Suprapubic skin (tissue), 4 donors: ENCODE measurements around the gene ELK4. TPM values are rescaled to one million over a fixed set of nuclear protein-coding genes. Genes with fewer than 3 reads are reported as not detected.

Experiments used
- DNase-seq, 2 donors: peaks; one replicate each; pipeline ENCODE4 v3.0.0-alpha.2; 2019; ENCODE audit warnings: low spot score in 2 of 2
- H3K27ac ChIP-seq: fragments of 200-600 bp; sonication (generic); one replicate; pipeline ENCODE4 v1.5.1; 2019
- H3K27me3 ChIP-seq: fragments of 200-600 bp; sonication (generic); one replicate; pipeline ENCODE4 v1.5.1; 2019
- H3K36me3 ChIP-seq: fragments of 200-600 bp; sonication (generic); one replicate; pipeline ENCODE4 v1.5.1; 2019
- H3K4me1 ChIP-seq: fragments of 200-600 bp; sonication (generic); one replicate; pipeline ENCODE4 v1.5.1; 2019
- H3K4me3 ChIP-seq: fragments of 200-600 bp; sonication (generic); one replicate; pipeline ENCODE4 v1.5.1; 2019; ENCODE audit warnings: mild to moderate bottlenecking
- H3K9me3 ChIP-seq: fragments of 200-600 bp; sonication (generic); one replicate; pipeline ENCODE4 v1.5.1; 2019
- EP300 ChIP-seq: sonication (generic); formaldehyde crosslinking; IDR thresholded peaks from one replicate; pipeline ENCODE4 v1.6.1; 2017; ENCODE audit warnings: antibody characterized with exemption
- POLR2A ChIP-seq, 2 donors: fragments of 450-650 bp; IDR thresholded peaks; one replicate each; pipeline ENCODE4 v1.6.1; 2017; ENCODE audit warnings: antibody characterized with exemption in 2 of 2, mild to moderate bottlenecking in 2 of 2, moderate library complexity in 2 of 2
- POLR2AphosphoS5 ChIP-seq, 3 donors: sonication (generic); formaldehyde crosslinking; IDR thresholded peaks; one replicate each; pipeline ENCODE4 v1.6.1; 2017; ENCODE audit warnings: antibody characterized with exemption in 3 of 3
- WGBS: methylation state at CpG from one replicate; pipeline ENCODE4 v1.1.5; 2018; 5-methylcytosine and 5-hydroxymethylcytosine counted together
- total RNA-seq, 4 donors: library from RNA; depleted of rRNA; stranded (reverse); fragments of >200 nt; gene quantifications; one replicate each; pipeline ENCODE4 v1.1.0, GENCODE V29; 2016
- TF ChIP-seq, protein P1 (sequence below), 2 donors: fragments of 200-600 bp in 1 of 2; fragments of 450-650 bp in 1 of 2; sonication (generic) in 1 of 2; IDR thresholded peaks; one replicate each; pipeline ENCODE4 v1.5.1; 2016 to 2019; ENCODE audit warnings: antibody characterized with exemption in 2 of 2, mild to moderate bottlenecking in 1 of 2, moderate library complexity in 1 of 2

ELK4 gene
- total RNA-seq, 4 donors from 2014 or later: 30.9 to 52.6 (median 43.8) TPM

DNA sequence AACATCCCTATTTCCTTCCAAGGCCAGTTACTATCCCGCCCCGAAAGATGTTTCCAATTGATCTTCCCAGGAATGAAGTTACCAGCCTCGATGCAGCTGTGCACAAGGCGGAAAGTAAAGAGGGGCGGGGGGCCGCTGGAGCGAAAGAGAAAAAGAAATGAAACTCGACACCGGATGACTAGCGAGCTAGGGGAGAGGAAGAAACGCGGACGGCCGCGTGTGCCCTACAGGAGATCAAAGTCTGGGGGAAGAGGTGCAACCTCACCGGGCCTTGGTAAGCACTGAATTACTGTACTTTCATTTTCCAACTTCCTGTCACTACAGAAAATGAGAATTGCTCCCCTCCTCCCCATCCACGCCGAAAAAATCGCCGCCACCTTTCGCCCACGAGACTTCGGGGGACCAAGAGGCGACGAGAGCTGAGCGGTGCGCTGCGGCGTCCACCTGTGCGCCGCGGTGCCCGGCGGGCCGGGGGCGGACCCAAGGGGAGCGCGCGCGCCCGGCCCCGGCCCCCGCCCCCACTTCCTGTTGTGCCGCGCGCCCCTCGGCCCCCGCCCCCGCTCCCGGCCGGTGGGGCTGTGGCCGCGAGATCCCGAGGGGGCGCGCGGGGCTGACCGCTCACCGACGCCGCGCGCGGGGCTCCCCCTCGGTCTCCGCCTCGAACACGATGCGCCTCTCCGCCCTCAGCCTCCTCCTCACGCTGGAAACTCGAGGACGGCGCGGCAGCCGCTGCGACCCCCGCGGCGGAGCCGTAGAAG lies 622 bp downstream of the ELK4 start:
- WGBS: 1% methylated on average over 22 of the region's 81 CpGs
- Histone ChIP-seq H3K4me3 (peak overlapping the region; percentile 78), H3K27me3 (no peaks in the 10 kb centered on the region), H3K27ac (peak overlapping the region; percentile 100), H3K36me3 (no peaks in the 10 kb centered on the region), H3K9me3 (no peaks in the 10 kb centered on the region), H3K4me1 (peaks cover 51% of the 10 kb centered on the region)
- DNase-seq: peak; percentile 80 to 81
- TF ChIP-seq POLR2A (IDR thresholded peaks at IDR 0.05) (no peak), EP300 (no peak), POLR2AphosphoS5 (IDR thresholded peaks at IDR 0.05) (no peak)
- TF ChIP-seq, protein P1, sequence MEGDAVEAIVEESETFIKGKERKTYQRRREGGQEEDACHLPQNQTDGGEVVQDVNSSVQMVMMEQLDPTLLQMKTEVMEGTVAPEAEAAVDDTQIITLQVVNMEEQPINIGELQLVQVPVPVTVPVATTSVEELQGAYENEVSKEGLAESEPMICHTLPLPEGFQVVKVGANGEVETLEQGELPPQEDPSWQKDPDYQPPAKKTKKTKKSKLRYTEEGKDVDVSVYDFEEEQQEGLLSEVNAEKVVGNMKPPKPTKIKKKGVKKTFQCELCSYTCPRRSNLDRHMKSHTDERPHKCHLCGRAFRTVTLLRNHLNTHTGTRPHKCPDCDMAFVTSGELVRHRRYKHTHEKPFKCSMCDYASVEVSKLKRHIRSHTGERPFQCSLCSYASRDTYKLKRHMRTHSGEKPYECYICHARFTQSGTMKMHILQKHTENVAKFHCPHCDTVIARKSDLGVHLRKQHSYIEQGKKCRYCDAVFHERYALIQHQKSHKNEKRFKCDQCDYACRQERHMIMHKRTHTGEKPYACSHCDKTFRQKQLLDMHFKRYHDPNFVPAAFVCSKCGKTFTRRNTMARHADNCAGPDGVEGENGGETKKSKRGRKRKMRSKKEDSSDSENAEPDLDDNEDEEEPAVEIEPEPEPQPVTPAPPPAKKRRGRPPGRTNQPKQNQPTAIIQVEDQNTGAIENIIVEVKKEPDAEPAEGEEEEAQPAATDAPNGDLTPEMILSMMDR (IDR thresholded peaks at IDR 0.05): no peak

DNA sequence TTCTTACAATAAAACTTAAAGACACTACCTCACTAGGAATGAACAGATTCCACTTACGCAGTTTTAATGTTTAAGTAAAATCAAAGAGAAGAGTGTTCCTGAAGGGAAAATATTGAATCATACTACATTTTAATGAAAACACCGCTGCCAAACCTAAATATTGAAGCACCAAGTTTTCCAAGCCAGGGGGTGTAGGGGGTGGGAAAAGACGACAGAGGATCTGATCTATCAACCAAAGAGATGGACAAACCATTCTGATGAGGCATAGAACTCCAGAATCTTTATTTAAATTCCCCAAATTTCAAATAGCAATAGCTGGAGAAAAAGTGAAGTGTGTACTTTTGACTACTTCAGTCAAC lies 1.2 kb downstream of the ELK4 start:
- peak overlapping the region; percentile 78 for H3K4me3 ChIP-seq
- no peaks in the 10 kb centered on the region for H3K9me3 ChIP-seq
- no peaks in the 10 kb centered on the region for H3K27me3 ChIP-seq
- 5% methylated on average over 3 of the region's 3 CpGs for WGBS
- TF ChIP-seq POLR2AphosphoS5 (IDR thresholded peaks at IDR 0.05) (no peak), EP300 (no peak), POLR2A (IDR thresholded peaks at IDR 0.05) (no peak)
- TF ChIP-seq, protein P1 (IDR thresholded peaks at IDR 0.05): no peak
- H3K36me3 ChIP-seq: no peaks in the 10 kb centered on the region
- peaks cover 48% of the 10 kb centered on the region for H3K4me1 ChIP-seq
- peak overlapping the region; percentile 100 for H3K27ac ChIP-seq
- no peak for DNase-seq

DNA sequence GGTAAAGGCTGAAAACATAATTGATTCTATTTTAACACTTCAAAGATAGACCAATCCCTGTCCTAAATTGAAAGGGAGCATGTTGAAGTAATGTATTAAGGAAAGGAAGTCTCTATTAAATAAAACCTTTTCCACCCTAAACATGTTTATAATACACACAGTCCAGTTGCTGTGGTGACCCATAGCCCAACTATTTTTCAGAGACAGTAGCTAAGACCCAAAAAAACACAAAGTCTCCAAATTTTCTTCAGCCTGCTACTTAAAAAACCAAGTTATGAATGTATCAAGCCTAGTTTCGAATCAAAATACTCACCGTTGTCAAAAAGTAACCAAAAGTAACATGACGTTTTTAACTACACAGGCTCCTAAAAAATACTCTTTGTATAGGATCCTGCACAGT lies 1.6 kb downstream of the ELK4 start:
- no peak for DNase-seq
- WGBS: 3% methylated on average over 3 of the region's 3 CpGs
- TF ChIP-seq EP300 (no peak), POLR2A (IDR thresholded peaks at IDR 0.05) (no peak), POLR2AphosphoS5 (IDR thresholded peaks at IDR 0.05) (no peak)
- TF ChIP-seq, protein P1 (IDR thresholded peaks at IDR 0.05): no peak
- Histone ChIP-seq H3K27ac (peak overlapping the region; percentile 100), H3K4me3 (peak overlapping the region; percentile 78), H3K27me3 (no peaks in the 10 kb centered on the region), H3K4me1 (peaks cover 48% of the 10 kb centered on the region), H3K36me3 (no peaks in the 10 kb centered on the region), H3K9me3 (no peaks in the 10 kb centered on the region)

DNA sequence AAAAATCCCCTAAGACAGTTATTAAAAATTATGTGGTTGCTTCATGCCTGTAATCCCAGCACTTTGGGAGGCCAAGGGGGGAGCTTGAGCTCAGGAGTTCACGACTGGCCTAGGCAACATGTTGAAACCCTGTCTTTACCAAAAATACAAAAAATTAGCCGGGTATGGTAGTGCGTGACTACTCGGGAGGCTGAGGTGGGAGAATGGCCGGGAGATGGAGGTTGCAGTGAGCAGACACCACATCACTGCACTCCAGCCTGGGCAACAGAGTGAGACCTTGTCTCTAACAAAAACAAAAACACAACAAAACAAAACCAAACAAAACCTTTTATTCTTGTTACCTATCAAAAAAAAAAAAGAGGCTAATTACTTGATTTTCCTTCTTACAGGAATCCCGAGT lies 2.1 kb downstream of the ELK4 start:
- WGBS: 72% methylated on average over 6 of the region's 6 CpGs
- no peaks in the 10 kb centered on the region for H3K9me3 ChIP-seq
- no peaks in the 10 kb centered on the region for H3K27me3 ChIP-seq
- peak overlapping the region; percentile 78 for H3K4me3 ChIP-seq
- no peak overlapping the region for H3K27ac ChIP-seq
- no peak for DNase-seq
- TF ChIP-seq EP300 (no peak), POLR2A (IDR thresholded peaks at IDR 0.05) (no peak), POLR2AphosphoS5 (IDR thresholded peaks at IDR 0.05) (no peak)
- TF ChIP-seq, protein P1 (IDR thresholded peaks at IDR 0.05): no peak
- H3K4me1 ChIP-seq: peaks cover 44% of the 10 kb centered on the region
- no peaks in the 10 kb centered on the region for H3K36me3 ChIP-seq

DNA sequence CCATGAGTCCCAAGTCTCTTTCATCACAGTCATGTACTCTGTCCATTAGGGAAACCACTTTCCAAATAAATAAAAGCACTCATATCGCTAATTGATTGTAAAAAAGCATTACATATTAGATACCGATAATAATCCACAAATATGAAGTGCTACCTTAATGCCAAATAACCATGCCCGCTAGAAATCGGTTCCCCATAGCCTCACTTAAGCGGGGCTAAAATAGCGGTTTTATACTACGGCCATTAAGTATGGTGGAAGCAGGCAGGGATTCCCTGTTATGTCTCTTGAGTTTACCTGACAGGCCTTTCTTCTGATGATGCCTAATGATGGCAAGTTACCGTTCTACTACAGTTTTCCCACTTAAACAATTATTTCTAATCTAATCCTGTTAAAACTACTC lies 3.9 kb downstream of the ELK4 start:
- Histone ChIP-seq H3K4me1 (peaks cover 37% of the 10 kb centered on the region), H3K9me3 (no peaks in the 10 kb centered on the region), H3K27me3 (no peaks in the 10 kb centered on the region), H3K4me3 (no peak overlapping the region), H3K27ac (no peak overlapping the region), H3K36me3 (peaks cover 6% of the 10 kb centered on the region)
- 88% methylated on average over 8 of the region's 8 CpGs for WGBS
- no peak for DNase-seq
- TF ChIP-seq POLR2A (IDR thresholded peaks at IDR 0.05): no peak
- TF ChIP-seq POLR2AphosphoS5 (IDR thresholded peaks at IDR 0.05): no peak
- TF ChIP-seq EP300: no peak
- TF ChIP-seq, protein P1 (IDR thresholded peaks at IDR 0.05): no peak
